Purkinje cell (primary cell): ENCODE measurements around the gene SERPINA7. TPM values are rescaled to one million over a fixed set of nuclear protein-coding genes. Genes with fewer than 3 reads are reported as not detected.

Experiments
- polyA plus RNA-seq: library from polyadenylated mRNA; unstranded; fragments of >200 nt; fragmentation: Nextera tagmentation; gene quantifications from 2 replicates; pipeline ENCODE4 v1.2.1, GENCODE V29; 2014

The SERPINA7 gene, protein sequence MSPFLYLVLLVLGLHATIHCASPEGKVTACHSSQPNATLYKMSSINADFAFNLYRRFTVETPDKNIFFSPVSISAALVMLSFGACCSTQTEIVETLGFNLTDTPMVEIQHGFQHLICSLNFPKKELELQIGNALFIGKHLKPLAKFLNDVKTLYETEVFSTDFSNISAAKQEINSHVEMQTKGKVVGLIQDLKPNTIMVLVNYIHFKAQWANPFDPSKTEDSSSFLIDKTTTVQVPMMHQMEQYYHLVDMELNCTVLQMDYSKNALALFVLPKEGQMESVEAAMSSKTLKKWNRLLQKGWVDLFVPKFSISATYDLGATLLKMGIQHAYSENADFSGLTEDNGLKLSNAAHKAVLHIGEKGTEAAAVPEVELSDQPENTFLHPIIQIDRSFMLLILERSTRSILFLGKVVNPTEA
- polyA plus RNA-seq = not detected in 2 replicates

GRCh38 chrX:106038625-106039024, at the start of gene SERPINA7:
Gene SERPINA7, minus strand, starts transcription at chrX:106038727. Its CDS starts 1,669 bp downstream, at chrX:106037058.

Other genes with a start within 250 kb of the SERPINA7 start
- gene NRK, start 216.2 kb downstream of the SERPINA7 start, polyA plus RNA-seq = 418 and 638 TPM in 2 replicates
- gene PWWP3B, start 129.6 kb upstream of the SERPINA7 start, polyA plus RNA-seq = 3.8 TPM in 1 of 2 replicates, not detected in the other